Loucy (cell line): Measurements from ENCODE around the gene CNTN4.
"Not testable (repeated sequence)": the region's sequence is repeated elsewhere in the genome, so short reads cannot be mapped to it uniquely, and the experiment has no call there.

Experiments
- H2AFZ ChIP-seq: fragments of 200-600 bp; sonication (generic); 2 replicates; pipeline ENCODE4 v1.6.0; 2016; ENCODE audit warnings: antibody characterized with exemption, mild to moderate bottlenecking, low read length, moderate library complexity
- H3F3A ChIP-seq: fragments of 200-600 bp; 2 replicates; pipeline ENCODE4 v1.6.0; 2016; ENCODE audit warnings: antibody characterized with exemption, low read depth, mild to moderate bottlenecking
- H3K27me3 ChIP-seq: fragments of 200-600 bp; sonication (generic); 2 replicates; pipeline ENCODE4 v1.6.1; 2014; ENCODE audit warnings: low read length, mild to moderate bottlenecking; ENCODE audit not compliant: insufficient read depth, poor library complexity, severe bottlenecking
- H3K36me3 ChIP-seq: fragments of 200-600 bp; sonication (generic); 2 replicates; pipeline ENCODE4 v1.6.1; 2016; ENCODE audit warnings: low read length; ENCODE audit not compliant: insufficient read depth
- H3K4me1 ChIP-seq: fragments of 200-600 bp; sonication (generic); 2 replicates; pipeline ENCODE4 v1.5.1; 2014; ENCODE audit warnings: low read length, mild to moderate bottlenecking; ENCODE audit not compliant: insufficient read depth, poor library complexity, severe bottlenecking
- H3K4me2 ChIP-seq: fragments of 200-600 bp; sonication (generic); 2 replicates; pipeline ENCODE4 v1.6.0; 2014; ENCODE audit warnings: antibody characterized with exemption, low read length, low read depth, mild to moderate bottlenecking; ENCODE audit not compliant: poor library complexity, severe bottlenecking
- H3K4me3 ChIP-seq: fragments of 200-600 bp; sonication (generic); 2 replicates; pipeline ENCODE4 v1.5.1; 2014; ENCODE audit warnings: low read length, mild to moderate bottlenecking, mixed read lengths; ENCODE audit not compliant: poor library complexity, severe bottlenecking
- H3K79me2 ChIP-seq: fragments of 200-600 bp; sonication (generic); 2 replicates; pipeline ENCODE4 v1.6.1; 2014; ENCODE audit warnings: low read length; ENCODE audit not compliant: insufficient read depth
- H3K9ac ChIP-seq: fragments of 200-600 bp; sonication (generic); 2 replicates; pipeline ENCODE4 v1.6.0; 2014; ENCODE audit warnings: mild to moderate bottlenecking, low read depth, low read length, moderate library complexity; ENCODE audit not compliant: poor library complexity, severe bottlenecking
- H3K9me2 ChIP-seq: fragments of 200-600 bp; sonication (generic); replicated peaks from 2 replicates; pipeline ENCODE4 v1.6.1; 2016; ENCODE audit warnings: low read depth, low read length, mixed read lengths
- H3K9me3 ChIP-seq: fragments of 200-600 bp; sonication (generic); 2 replicates; pipeline ENCODE4 v1.6.1; 2014; ENCODE audit warnings: mild to moderate bottlenecking, antibody characterized with exemption, low read length, low read depth; ENCODE audit not compliant: insufficient read depth
- H4K20me1 ChIP-seq: fragments of 200-600 bp; sonication (generic); 2 replicates; pipeline ENCODE4 v1.6.0; 2014; ENCODE audit warnings: antibody characterized with exemption, low read length, mild to moderate bottlenecking; ENCODE audit not compliant: insufficient read depth, poor library complexity, severe bottlenecking
- EZH2phosphoT487 ChIP-seq: fragments of 200-600 bp; IDR thresholded peaks from 2 replicates; pipeline ENCODE4 v1.6.1; 2018; ENCODE audit warnings: antibody characterized with exemption, mild to moderate bottlenecking, moderate library complexity, borderline replicate concordance
- TF ChIP-seq, protein P1 (sequence below): fragments of 200-600 bp; sonication (generic); conservative IDR thresholded peaks from 2 replicates; pipeline ENCODE4 v1.5.1; 2014; ENCODE audit warnings: mild to moderate bottlenecking, antibody characterized with exemption, low read length

Gene CNTN4

DNA sequence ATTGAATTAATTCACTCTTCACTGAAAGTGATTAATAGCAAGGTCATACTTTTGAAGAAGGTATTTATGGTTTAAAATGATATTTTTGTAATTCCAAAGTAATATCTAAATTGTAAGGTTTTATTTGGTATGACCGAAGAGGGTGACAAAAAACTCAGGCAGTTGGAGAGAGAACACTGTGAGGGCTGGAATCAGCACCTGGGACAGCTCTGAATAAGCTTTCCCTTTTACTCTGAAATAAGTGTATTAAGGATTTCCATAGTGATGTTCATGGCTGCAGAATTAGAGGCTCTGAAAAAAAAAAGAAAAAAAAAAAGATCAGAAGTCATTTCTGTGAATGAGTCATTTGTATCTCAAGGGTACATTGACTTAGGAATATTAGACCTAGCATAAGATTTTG is 712.1 kb downstream of the CNTN4 start:
- Histone ChIP-seq H3K9ac (no peak overlapping the region), H3K4me1 (no peaks in the 10 kb centered on the region), H4K20me1 (no peaks in the 10 kb centered on the region), H3K9me3 (peaks cover 6% of the 10 kb centered on the region; the same call in 1 of the 2 replicates), H3K79me2 (no peaks in the 10 kb centered on the region), H3K4me2 (no peak overlapping the region), H3K27me3 (no peaks in the 10 kb centered on the region), H3K36me3 (no peaks in the 10 kb centered on the region), H3K4me3 (no peak overlapping the region), H2AFZ (no peak overlapping the region), H3K9me2 (no peaks in the 10 kb centered on the region), H3F3A (no peaks in the 10 kb centered on the region)
- TF ChIP-seq EZH2phosphoT487, result no peak
- TF ChIP-seq, protein P1, sequence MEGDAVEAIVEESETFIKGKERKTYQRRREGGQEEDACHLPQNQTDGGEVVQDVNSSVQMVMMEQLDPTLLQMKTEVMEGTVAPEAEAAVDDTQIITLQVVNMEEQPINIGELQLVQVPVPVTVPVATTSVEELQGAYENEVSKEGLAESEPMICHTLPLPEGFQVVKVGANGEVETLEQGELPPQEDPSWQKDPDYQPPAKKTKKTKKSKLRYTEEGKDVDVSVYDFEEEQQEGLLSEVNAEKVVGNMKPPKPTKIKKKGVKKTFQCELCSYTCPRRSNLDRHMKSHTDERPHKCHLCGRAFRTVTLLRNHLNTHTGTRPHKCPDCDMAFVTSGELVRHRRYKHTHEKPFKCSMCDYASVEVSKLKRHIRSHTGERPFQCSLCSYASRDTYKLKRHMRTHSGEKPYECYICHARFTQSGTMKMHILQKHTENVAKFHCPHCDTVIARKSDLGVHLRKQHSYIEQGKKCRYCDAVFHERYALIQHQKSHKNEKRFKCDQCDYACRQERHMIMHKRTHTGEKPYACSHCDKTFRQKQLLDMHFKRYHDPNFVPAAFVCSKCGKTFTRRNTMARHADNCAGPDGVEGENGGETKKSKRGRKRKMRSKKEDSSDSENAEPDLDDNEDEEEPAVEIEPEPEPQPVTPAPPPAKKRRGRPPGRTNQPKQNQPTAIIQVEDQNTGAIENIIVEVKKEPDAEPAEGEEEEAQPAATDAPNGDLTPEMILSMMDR, result no peak

DNA sequence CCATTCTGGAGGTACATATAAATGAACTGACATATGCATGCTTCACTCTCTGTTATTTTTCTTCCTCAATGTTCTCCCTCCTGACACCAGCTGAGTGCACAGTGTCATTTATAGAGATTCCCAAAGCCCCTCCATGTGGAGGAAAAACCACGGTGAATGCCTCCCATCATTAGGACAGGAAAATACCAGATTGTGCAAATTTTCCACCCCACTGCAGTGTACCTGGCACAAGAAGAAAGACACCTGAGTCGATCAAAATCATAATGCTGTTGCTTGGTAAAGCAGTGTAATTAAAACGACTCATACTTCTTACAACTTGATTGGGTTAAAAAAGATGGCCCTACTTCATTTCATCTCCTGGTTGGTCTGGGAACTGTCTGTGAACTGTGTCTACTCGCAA is 720.9 kb downstream of the CNTN4 start:
- no peaks in the 10 kb centered on the region for H3K79me2 ChIP-seq
- H3K9me2 ChIP-seq, result no peaks in the 10 kb centered on the region
- no peak overlapping the region for H3K9ac ChIP-seq
- no peak overlapping the region for H3K4me3 ChIP-seq
- H3F3A ChIP-seq, result no peaks in the 10 kb centered on the region
- H4K20me1 ChIP-seq, result no peaks in the 10 kb centered on the region
- no peaks in the 10 kb centered on the region; the same call in 1 of the 2 replicates for H3K9me3 ChIP-seq
- no peaks in the 10 kb centered on the region for H3K4me1 ChIP-seq
- no peak overlapping the region for H3K4me2 ChIP-seq
- H3K36me3 ChIP-seq, result no peaks in the 10 kb centered on the region
- H2AFZ ChIP-seq, result no peak overlapping the region
- TF ChIP-seq EZH2phosphoT487, result no peak
- TF ChIP-seq, protein P1, result no peak
- H3K27me3 ChIP-seq, result no peaks in the 10 kb centered on the region

DNA sequence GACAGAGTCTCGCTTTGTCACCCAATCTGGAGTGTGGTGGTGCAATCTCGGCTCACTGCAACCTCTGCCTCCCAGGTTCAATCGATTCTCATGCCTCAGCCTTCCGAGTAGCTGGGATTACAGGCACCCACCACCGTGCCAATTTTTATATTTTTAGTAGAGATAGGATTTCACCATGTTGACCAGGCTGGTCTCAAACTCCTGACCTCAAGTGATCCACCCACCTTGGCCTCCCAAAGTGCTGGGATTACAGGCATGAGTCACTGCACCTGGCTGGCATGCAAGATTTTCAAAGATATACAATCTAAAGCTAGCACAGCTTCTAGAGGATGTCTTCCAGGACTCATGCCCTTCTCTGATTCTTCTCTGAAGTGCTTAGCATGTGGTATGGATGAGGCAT is 722.3 kb downstream of the CNTN4 start:
- H2AFZ ChIP-seq, H3K4me1 ChIP-seq, H3K27me3 ChIP-seq, H3K36me3 ChIP-seq, H3K9ac ChIP-seq, H4K20me1 ChIP-seq, H3K9me3 ChIP-seq, H3K9me2 ChIP-seq, H3K4me3 ChIP-seq, H3K79me2 ChIP-seq, H3F3A ChIP-seq, H3K4me2 ChIP-seq: not testable (repeated sequence)

GRCh38 chr3:2822611-2823010 is 723.9 kb downstream of the CNTN4 start:
- H3K4me3 ChIP-seq, result no peak overlapping the region

More at GRCh38 chr3:2822611-2823010, 723.9 kb downstream of the CNTN4 start:
- H3K4me1 ChIP-seq, result no peaks in the 10 kb centered on the region
- H4K20me1 ChIP-seq, result no peaks in the 10 kb centered on the region
- H3K4me2 ChIP-seq, result no peak overlapping the region
- H3K79me2 ChIP-seq, result no peaks in the 10 kb centered on the region
- no peaks in the 10 kb centered on the region for H3K36me3 ChIP-seq
- H2AFZ ChIP-seq, result no peak overlapping the region
- no peaks in the 10 kb centered on the region; the same call in 1 of the 2 replicates for H3K9me3 ChIP-seq
- TF ChIP-seq, protein P1, result no peak
- no peak for TF ChIP-seq EZH2phosphoT487
- H3K9ac ChIP-seq, result no peak overlapping the region
- H3F3A ChIP-seq, result no peaks in the 10 kb centered on the region
- H3K9me2 ChIP-seq, result no peaks in the 10 kb centered on the region
- H3K27me3 ChIP-seq, result no peaks in the 10 kb centered on the region
